HepG2 (cell line): ENCODE results near the gene HSD17B11. TPM values are rescaled to one million over a fixed set of nuclear protein-coding genes. Genes with fewer than 3 reads are reported as not detected.

Source experiments
- BCL6 ChIP-seq: IDR thresholded peaks from 2 replicates; pipeline ENCODE4 v1.6.1; 2016; ENCODE audit warnings: missing genetic modification reagents, missing compliant biosample characterization
- FOXC1 ChIP-seq: sonication (generic); formaldehyde crosslinking; IDR thresholded peaks from 2 replicates; pipeline ENCODE4 v1.8.0; 2022; ENCODE audit warnings: mild to moderate bottlenecking, missing genetic modification reagents, borderline replicate concordance
- GATAD2A ChIP-seq: IDR thresholded peaks from 2 replicates; pipeline ENCODE4 v1.6.1; 2016
- MEF2D ChIP-seq: sonication (generic); formaldehyde crosslinking; IDR thresholded peaks from 2 replicates; pipeline ENCODE4 v1.5.1; 2020; ENCODE audit warnings: mild to moderate bottlenecking, missing genetic modification reagents
- REXO4 ChIP-seq: sonication (generic); formaldehyde crosslinking; IDR thresholded peaks from 2 replicates; pipeline ENCODE4 v1.8.0; 2022; ENCODE audit warnings: missing genetic modification reagents, mild to moderate bottlenecking, borderline replicate concordance
- ZNF24 ChIP-seq: fragments of 450-650 bp; IDR thresholded peaks from 2 replicates; pipeline ENCODE4 v1.6.1; 2017; ENCODE audit warnings: antibody characterized with exemption, mild to moderate bottlenecking
- polyA plus RNA-seq, 8 experiments: library from polyadenylated mRNA; depleted of rRNA in 3 of 8; stranded (reverse) in 7 of 8; unstranded in 1 of 8; fragments of >200 nt; fragmentation: Illumina TruSeq in 4 of 8; extraction: Trizol in 4 of 8; gene quantifications; 2 replicates each; pipeline versions ENCODE4 v1.2.1 to v1.2.3, GENCODE V29; 2011 to 2016; ENCODE audit warnings: low read depth in 4 of 8, missing spikeins in 1 of 8, mixed read lengths in 1 of 8; ENCODE audit not compliant: insufficient read depth in 1 of 8
- total RNA-seq, 5 experiments: library from RNA; depleted of rRNA; stranded (reverse); fragments of >200 nt; fragmentation: Illumina TruSeq; extraction: Trizol; gene quantifications; 2 replicates each; pipeline ENCODE4 v1.2.3, GENCODE V29; 2016; ENCODE audit warnings: low read depth in 1 of 5
- TF ChIP-seq, protein P1 (sequence below): sonication (generic); formaldehyde crosslinking; conservative IDR thresholded peaks from 2 replicates; pipeline ENCODE4 v1.4.0; 2020; ENCODE audit warnings: mild to moderate bottlenecking, missing genetic modification reagents, moderate library complexity
- TF ChIP-seq, protein P2 (sequence below): sonication (generic); formaldehyde crosslinking; IDR thresholded peaks from 2 replicates; pipeline ENCODE4 v1.5.1; 2020; ENCODE audit warnings: mild to moderate bottlenecking, missing genetic modification reagents, borderline replicate concordance

Gene HSD17B11
- total and polyA plus RNA-seq, 2 of the 13 experiments (the other 11 are each of a cell fraction or from before 2014, with no cell fraction given): 121 to 158 TPM

DNA sequence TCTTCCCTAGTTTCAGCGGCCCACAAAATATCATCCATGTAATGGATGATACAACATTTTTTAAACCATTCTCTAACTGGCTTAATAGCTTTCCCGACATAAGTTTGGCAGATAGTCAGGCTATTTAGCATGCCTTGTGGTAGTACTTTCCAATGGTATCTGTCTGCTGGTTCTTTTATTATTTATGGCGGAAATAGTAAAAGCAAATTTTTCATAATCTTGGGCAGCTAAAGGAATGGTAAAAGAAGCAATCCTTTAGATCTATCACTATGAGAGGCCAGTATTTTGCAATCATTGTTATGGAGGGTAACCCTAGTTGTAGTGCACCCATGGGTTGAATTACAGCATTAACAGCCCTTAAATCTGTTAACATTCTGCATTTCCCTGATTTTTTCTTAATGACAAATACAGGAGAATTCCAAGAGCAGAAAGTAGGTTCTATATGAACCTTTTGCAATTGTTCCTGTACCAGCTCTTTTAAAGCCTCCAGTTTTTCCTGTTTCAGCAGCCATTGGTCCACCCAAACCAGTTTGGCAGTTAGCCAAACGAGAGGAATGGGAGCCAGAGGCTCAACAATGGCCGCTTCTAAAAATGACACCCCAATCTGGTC is 14.3 kb upstream of the HSD17B11 start (continued):
- TF ChIP-seq, protein P1, sequence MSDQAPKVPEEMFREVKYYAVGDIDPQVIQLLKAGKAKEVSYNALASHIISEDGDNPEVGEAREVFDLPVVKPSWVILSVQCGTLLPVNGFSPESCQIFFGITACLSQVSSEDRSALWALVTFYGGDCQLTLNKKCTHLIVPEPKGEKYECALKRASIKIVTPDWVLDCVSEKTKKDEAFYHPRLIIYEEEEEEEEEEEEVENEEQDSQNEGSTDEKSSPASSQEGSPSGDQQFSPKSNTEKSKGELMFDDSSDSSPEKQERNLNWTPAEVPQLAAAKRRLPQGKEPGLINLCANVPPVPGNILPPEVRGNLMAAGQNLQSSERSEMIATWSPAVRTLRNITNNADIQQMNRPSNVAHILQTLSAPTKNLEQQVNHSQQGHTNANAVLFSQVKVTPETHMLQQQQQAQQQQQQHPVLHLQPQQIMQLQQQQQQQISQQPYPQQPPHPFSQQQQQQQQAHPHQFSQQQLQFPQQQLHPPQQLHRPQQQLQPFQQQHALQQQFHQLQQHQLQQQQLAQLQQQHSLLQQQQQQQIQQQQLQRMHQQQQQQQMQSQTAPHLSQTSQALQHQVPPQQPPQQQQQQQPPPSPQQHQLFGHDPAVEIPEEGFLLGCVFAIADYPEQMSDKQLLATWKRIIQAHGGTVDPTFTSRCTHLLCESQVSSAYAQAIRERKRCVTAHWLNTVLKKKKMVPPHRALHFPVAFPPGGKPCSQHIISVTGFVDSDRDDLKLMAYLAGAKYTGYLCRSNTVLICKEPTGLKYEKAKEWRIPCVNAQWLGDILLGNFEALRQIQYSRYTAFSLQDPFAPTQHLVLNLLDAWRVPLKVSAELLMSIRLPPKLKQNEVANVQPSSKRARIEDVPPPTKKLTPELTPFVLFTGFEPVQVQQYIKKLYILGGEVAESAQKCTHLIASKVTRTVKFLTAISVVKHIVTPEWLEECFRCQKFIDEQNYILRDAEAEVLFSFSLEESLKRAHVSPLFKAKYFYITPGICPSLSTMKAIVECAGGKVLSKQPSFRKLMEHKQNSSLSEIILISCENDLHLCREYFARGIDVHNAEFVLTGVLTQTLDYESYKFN (CRISPR knock-in tag): no peak
- no peak for TF ChIP-seq FOXC1 (CRISPR knock-in tag)
- TF ChIP-seq, protein P2, sequence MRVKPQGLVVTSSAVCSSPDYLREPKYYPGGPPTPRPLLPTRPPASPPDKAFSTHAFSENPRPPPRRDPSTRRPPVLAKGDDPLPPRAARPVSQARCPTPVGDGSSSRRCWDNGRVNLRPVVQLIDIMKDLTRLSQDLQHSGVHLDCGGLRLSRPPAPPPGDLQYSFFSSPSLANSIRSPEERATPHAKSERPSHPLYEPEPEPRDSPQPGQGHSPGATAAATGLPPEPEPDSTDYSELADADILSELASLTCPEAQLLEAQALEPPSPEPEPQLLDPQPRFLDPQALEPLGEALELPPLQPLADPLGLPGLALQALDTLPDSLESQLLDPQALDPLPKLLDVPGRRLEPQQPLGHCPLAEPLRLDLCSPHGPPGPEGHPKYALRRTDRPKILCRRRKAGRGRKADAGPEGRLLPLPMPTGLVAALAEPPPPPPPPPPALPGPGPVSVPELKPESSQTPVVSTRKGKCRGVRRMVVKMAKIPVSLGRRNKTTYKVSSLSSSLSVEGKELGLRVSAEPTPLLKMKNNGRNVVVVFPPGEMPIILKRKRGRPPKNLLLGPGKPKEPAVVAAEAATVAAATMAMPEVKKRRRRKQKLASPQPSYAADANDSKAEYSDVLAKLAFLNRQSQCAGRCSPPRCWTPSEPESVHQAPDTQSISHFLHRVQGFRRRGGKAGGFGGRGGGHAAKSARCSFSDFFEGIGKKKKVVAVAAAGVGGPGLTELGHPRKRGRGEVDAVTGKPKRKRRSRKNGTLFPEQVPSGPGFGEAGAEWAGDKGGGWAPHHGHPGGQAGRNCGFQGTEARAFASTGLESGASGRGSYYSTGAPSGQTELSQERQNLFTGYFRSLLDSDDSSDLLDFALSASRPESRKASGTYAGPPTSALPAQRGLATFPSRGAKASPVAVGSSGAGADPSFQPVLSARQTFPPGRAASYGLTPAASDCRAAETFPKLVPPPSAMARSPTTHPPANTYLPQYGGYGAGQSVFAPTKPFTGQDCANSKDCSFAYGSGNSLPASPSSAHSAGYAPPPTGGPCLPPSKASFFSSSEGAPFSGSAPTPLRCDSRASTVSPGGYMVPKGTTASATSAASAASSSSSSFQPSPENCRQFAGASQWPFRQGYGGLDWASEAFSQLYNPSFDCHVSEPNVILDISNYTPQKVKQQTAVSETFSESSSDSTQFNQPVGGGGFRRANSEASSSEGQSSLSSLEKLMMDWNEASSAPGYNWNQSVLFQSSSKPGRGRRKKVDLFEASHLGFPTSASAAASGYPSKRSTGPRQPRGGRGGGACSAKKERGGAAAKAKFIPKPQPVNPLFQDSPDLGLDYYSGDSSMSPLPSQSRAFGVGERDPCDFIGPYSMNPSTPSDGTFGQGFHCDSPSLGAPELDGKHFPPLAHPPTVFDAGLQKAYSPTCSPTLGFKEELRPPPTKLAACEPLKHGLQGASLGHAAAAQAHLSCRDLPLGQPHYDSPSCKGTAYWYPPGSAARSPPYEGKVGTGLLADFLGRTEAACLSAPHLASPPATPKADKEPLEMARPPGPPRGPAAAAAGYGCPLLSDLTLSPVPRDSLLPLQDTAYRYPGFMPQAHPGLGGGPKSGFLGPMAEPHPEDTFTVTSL (CRISPR knock-in tag): no peak
- no peak for TF ChIP-seq REXO4 (CRISPR knock-in tag)
- TF ChIP-seq ZNF24: no peak
- TF ChIP-seq GATAD2A: no peak
- no peak for TF ChIP-seq MEF2D (CRISPR knock-in tag)
- no peak for TF ChIP-seq BCL6 (CRISPR knock-in tag)
